ENCODE data around the gene TSPAN31. TPM values are rescaled to one million over a fixed set of nuclear protein-coding genes. Genes with fewer than 3 reads are reported as not detected.

The TSPAN31 gene
- total RNA-seq, 1 donor from 2014 or later = 42.3 TPM

- TF ChIP-seq CTCF (IDR thresholded peaks at IDR 0.05) = no peak
- H3K4me3 ChIP-seq = no peak overlapping the region
- H3K9me3 ChIP-seq = no peaks in the 10 kb centered on the region
- H3K27ac ChIP-seq = no peak overlapping the region
- intact Hi-C loops (cut with DNase I) = no loop called here
- DNase-seq (ENCODE audit: low spot score in 2 of 2) = no peak
- no peaks in the 10 kb centered on the region for H3K36me3 ChIP-seq
- H3K4me1 ChIP-seq = peaks cover 11 to 16% of the 10 kb centered on the region in 2 donors
- H3K27me3 ChIP-seq = peaks cover 20% of the 10 kb centered on the region
Observed at GRCh38 chr12:57732726-57733593, 11.9 kb upstream of the TSPAN31 start.

GRCh38 chr12:57733928-57734327, 10.9 kb upstream of the TSPAN31 start:
- peaks cover 29% of the 10 kb centered on the region for H3K27me3 ChIP-seq
- H3K36me3 ChIP-seq = no peaks in the 10 kb centered on the region
- peaks cover 21 to 24% of the 10 kb centered on the region in 2 donors for H3K4me1 ChIP-seq
- no peak for TF ChIP-seq CTCF (IDR thresholded peaks at IDR 0.05)
- H3K4me3 ChIP-seq = no peak overlapping the region
- DNase-seq (ENCODE audit: low spot score in 2 of 2) = no peak
- H3K27ac ChIP-seq = no peak overlapping the region
- H3K9me3 ChIP-seq = no peaks in the 10 kb centered on the region
- intact Hi-C loops (cut with DNase I) = no loop called here

- no peaks in the 10 kb centered on the region for H3K9me3 ChIP-seq
- H3K36me3 ChIP-seq = no peaks in the 10 kb centered on the region
- H3K27ac ChIP-seq = no peak overlapping the region
- no peak for DNase-seq (ENCODE audit: low spot score in 2 of 2)
- H3K27me3 ChIP-seq = peaks cover 33% of the 10 kb centered on the region
- H3K4me3 ChIP-seq = no peak overlapping the region
- intact Hi-C loops (cut with DNase I) = no loop called here
- H3K4me1 ChIP-seq = peaks cover 24% of the 10 kb centered on the region in 2 donors
- no peak for TF ChIP-seq CTCF (IDR thresholded peaks at IDR 0.05)
Observed at GRCh38 chr12:57734591-57734990, 10.2 kb upstream of the TSPAN31 start.

GRCh38 chr12:57735198-57735855, 9.5 kb upstream of the TSPAN31 start:
- Histone ChIP-seq H3K9me3 (no peaks in the 10 kb centered on the region), H3K27ac (no peak overlapping the region), H3K27me3 (peaks cover 33% of the 10 kb centered on the region), H3K4me1 (peaks cover 24% of the 10 kb centered on the region in 2 donors), H3K36me3 (no peaks in the 10 kb centered on the region), H3K4me3 (no peak overlapping the region)
- no peak for DNase-seq (ENCODE audit: low spot score in 2 of 2)
- intact Hi-C loops (cut with DNase I) = no loop called here
- no peak for TF ChIP-seq CTCF (IDR thresholded peaks at IDR 0.05)

- H3K4me3 ChIP-seq = peak overlapping the region; percentile 9 to 41
- no peak for DNase-seq (ENCODE audit: low spot score in 2 of 2)
- intact Hi-C loops (cut with DNase I) = no loop called here
- no peak overlapping the region for H3K27ac ChIP-seq
- H3K36me3 ChIP-seq = no peaks in the 10 kb centered on the region
- TF ChIP-seq CTCF (IDR thresholded peaks at IDR 0.05) = peak in 1 of 3 experiments; percentile 12
- peaks cover 33% of the 10 kb centered on the region for H3K27me3 ChIP-seq
- H3K4me1 ChIP-seq = peaks cover 24% of the 10 kb centered on the region in 2 donors
- H3K9me3 ChIP-seq = no peaks in the 10 kb centered on the region
Observed at GRCh38 chr12:57735952-57736740, 8.7 kb upstream of the TSPAN31 start.
